GM18505 (cell line): ENCODE results near the gene CCR3.

Experiments used
- ATAC-seq: cut with Tn5 transposase; IDR thresholded peaks from one replicate; pipeline ENCODE4 v1.9.1; 2021; ENCODE audit not compliant: unreplicated experiment
- POLR2A ChIP-seq: IDR thresholded peaks from 4 replicates; pipeline ENCODE4 v1.6.1; 2011; ENCODE audit warnings: borderline replicate concordance; ENCODE audit not compliant: insufficient read depth, insufficient read length; ENCODE audit errors: extremely low read depth

CCR3 gene

GRCh38 chr3:46209053-46209452, 33.2 kb upstream of the CCR3 start:
- no peak for TF ChIP-seq POLR2A
- no peak for ATAC-seq

DNA sequence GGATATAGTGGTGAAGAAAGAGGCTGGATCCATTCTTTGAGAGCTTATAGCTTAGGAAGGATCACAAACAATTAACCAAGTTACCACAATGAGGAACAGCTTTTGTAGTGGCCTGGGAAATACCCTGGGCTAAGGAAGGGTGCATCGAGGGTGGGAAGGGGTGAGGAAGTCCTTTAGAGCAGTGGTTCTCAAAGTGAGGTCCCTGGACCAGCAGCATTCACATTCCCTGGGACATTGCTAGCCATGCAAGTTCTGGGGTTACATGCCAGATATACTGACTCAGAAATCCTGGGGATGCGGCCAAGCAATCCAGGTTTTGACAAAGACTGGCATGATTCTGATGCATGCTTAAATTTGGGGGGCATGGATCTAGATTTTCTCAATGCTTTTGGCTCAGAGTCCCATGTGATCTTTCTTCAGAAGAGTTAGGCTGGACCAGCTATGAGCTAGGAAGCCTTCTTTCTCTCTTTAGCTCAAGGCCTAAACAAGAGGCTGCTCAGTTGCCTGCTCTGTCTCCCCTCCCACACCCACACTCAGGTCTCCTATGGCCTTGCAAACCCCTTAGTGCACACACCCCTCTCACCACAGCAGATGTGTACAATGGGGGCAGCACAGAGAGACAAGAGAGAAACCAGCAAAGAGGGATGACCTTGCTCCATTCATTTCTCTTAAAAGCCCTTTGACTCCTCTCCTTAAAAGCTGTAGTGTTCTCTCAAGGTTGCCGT, 32.4 kb upstream of the CCR3 start:
- no peak for TF ChIP-seq POLR2A
- no peak for ATAC-seq

DNA sequence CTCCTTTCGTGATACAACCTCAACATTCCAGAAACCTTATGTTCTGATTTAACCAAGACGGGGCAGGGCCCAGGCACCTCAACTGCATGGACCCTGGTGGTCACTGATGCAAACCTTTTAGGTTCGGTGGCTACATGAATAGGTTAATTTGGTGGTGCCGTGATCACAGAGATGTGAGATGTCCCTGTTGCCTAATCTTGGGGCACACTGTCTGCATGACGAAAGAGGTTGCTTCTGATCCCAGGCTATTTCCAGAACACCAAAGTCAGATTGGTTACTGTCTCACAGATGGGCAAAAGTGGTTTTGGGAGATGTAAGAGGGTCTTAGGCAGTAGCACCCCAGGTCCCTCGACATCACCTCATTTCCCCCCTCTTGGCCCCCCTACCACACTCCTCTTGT, 30.2 kb upstream of the CCR3 start:
- ATAC-seq: no peak
- no peak for TF ChIP-seq POLR2A

DNA sequence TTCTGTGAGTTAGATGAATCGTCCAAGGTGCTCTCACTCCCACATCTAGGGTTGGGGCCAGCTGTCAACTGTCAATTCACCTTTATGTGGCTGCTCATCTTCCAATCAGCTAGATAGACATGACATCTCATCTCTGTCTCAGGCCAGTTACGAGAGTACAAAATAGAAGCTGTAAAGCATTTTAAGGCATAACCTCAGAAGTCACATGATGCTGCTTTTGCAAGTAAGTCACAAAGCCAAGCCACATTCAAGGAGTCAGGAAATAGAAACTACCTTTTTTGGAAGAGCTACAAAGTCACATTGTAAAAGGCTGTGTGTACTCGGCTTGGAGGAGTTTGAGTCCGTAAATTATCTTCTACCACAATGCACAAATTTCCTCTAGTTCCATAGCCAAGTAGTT, 29.1 kb upstream of the CCR3 start:
- TF ChIP-seq POLR2A: no peak
- no peak for ATAC-seq

DNA sequence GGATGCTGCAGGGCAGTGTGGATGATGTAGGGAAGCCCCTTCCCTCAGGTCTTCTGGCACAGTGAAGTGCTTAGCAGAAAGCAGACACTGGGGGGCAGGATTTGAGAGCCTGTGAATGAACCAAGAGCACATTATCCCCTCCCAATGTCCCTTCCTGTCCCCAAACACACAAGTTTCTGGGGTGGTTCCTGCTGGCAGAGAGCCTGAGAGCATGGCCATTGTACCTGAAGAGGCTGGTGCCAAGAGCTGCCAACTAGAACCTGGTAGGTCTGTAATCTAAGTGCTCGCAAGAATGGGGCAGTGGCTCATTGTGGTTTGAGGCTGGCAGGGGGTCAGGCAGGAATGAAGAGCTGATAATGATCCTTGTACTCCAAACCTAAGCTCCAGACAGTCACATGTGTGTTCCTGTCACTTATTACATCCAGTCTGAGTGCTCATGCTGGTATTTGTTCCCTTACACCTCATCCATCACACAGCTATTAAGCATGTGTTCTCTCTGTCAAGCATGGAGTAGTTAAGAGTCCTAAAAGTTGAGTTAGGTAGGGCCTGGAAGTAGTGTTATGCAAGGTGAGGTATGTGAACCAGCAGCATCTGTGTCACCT, 27.4 kb upstream of the CCR3 start:
- TF ChIP-seq POLR2A: no peak
- no peak for ATAC-seq

GRCh38 chr3:46215810-46216414, 26.3 kb upstream of the CCR3 start:
- TF ChIP-seq POLR2A: no peak

DNA sequence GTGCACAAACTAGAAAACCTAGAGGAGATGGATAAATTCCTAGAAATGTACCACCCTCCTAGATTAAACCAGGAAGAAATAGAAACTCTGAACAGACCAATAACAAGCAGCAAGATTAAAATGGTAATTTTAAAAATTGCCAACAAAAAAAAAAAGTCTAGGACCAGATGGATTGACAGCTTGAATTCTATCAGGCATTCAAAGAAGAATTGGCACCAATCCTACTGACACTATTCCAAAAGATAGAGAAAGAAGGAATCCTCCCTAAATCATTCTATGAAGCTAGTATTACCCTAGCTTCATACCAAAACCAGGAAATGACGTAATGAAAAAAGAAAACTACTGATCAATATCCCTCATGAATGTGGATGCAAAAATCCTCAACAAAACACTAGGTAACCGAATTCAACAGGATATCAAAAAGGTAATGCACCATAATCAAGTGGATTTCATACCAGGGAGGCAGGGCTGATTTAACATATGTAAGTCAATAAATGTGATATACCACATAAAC, 24.0 kb upstream of the CCR3 start:
- TF ChIP-seq POLR2A: no peak
- no peak for ATAC-seq

More at GRCh38 chr3:46215810-46216414, 26.3 kb upstream of the CCR3 start:
- no peak for ATAC-seq

DNA sequence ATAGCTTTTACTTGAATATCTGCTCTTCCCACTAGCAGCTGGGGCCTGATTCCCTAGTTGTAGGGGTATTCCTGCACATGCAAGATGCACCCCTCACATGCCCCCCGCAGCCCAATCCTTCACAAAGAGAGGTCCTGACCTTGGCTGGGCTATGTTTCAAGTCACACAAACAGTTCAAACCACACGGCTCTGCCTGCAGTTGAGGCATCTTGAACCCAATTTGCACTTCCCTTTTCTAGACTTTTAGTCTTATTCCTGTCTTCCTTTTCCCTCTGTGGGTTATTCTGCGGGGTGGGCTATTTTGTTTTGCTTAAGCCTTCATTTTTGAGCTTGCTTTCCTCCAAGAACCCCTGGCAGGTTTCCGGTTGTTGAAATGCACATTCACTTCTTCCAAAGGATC, 20.9 kb upstream of the CCR3 start:
- no peak for TF ChIP-seq POLR2A
- ATAC-seq: no peak

- TF ChIP-seq POLR2A: no peak
- no peak for ATAC-seq
Observed at GRCh38 chr3:46221938-46222337, 20.3 kb upstream of the CCR3 start.

DNA sequence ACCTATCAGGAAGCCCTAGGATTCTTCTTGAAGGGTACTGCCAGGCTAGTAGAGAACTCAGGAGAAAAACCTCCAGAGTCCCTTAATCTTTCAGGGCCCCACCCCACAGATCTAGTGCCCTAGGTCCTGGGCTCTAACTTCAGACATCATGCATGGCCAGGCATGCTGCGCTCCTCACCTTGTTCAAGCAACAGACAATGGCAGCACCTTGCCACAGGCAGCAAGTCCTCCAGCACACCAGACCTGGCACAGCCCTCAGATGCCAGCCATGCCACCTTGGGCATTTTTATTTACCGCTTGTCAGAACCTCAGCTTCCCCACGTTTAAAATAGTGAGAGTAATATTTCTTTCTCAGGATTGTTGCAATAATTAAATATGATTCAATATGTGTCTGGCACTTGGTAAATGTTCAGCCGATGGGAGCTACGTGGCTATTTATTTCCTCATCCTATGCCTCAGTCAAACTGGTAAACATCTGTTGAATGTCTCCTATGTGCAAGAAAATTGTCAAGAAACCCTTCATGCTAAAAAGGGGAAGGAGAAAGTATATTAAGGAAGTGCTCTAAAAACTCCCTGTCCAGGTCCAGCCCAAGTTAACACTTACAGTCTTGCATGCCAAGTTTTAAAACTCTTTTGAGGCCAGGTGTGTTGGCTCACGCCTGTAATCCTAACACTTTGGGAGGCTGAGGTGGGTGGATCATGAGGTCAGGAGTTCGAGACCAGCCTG, 19.7 kb upstream of the CCR3 start:
- ATAC-seq: no peak
- TF ChIP-seq POLR2A: no peak

DNA sequence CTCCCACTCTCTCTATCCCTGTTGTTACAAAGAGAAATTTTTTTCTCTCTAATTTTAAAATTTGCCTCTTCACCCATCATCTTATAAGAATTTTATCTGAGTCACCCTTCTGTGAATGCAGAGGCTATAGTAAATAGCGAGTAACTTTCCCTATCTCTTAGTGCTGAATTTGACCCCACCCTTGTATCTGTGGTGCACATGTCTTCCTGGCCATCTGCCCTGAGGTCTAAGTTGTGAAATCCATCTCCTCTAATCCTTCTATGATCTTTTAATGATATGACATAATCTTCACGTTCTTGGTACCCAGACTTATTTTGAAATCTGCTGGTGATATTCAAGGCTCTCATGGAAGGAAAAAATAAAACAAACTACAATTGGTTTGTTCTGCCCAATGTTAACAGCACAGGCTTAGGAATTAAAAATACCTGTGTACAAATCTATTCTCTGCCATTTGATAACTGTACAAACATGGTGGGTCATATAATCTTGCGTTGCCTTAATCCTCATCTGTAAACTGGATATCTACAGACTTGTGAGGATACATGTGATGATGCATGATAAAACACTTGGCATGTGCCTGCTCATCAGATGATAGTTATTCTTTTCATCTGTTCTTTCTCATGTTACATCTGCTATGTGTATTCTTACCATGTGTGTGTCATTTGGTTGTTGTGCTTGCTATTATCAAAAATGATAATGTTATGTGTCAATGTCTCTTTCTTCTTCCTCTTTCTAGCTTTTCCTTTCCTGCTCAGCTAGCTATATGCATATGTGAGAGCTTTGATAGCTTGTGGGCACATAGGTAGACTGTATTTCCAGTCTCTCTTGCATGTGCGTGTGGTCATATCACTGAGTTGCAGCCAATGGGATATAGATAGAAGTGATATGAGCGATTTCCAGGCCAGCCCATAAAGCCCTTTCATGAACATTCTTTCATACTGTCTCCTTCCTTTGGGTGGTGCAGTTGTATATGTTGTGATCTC, 13.7 kb upstream of the CCR3 start:
- no peak for TF ChIP-seq POLR2A
- ATAC-seq: no peak

- no peak for TF ChIP-seq POLR2A
Observed at GRCh38 chr3:46231323-46231722, 10.9 kb upstream of the CCR3 start.

More at GRCh38 chr3:46231323-46231722, 10.9 kb upstream of the CCR3 start:
- no peak for ATAC-seq
